H4 (cell line): ENCODE data around the gene ANAPC10. TPM values are rescaled to one million over a fixed set of nuclear protein-coding genes. Genes with fewer than 3 reads are reported as not detected.
"Not testable (repeated sequence)": the region's sequence is repeated elsewhere in the genome, so short reads cannot be mapped to it uniquely, and the experiment has no call there.

Experiments
- DNase-seq: peaks from one replicate; pipeline ENCODE4 v3.0.0-alpha.2; 2015; ENCODE audit warnings: low spot score
- total RNA-seq: library from RNA; depleted of rRNA; stranded (reverse); fragments of >200 nt; shearing (Covaris generic); gene quantifications from 2 replicates; pipeline ENCODE4 v1.2.3, GENCODE V29; 2014; rRNA removed

ANAPC10 gene
- total RNA-seq, 1 experiment from 2014 or later: 38.2 TPM

GRCh38 chr4:145003675-145004074, 94.3 kb downstream of the ANAPC10 start:
- no peak for DNase-seq

GRCh38 chr4:145001635-145002034, 96.4 kb downstream of the ANAPC10 start:
- no peak for DNase-seq

GRCh38 chr4:145000656-145001055, 97.3 kb downstream of the ANAPC10 start:
- DNase-seq: not testable (repeated sequence)

GRCh38 chr4:144989306-144989705, 108.7 kb downstream of the ANAPC10 start:
- no peak for DNase-seq

GRCh38 chr4:144985531-144985930, 112.5 kb downstream of the ANAPC10 start:
- no peak for DNase-seq

GRCh38 chr4:144985014-144985413, 113.0 kb downstream of the ANAPC10 start:
- DNase-seq: no peak

- DNase-seq: no peak
Observed at GRCh38 chr4:144984241-144984640, 113.8 kb downstream of the ANAPC10 start.

GRCh38 chr4:144975718-144976117, 122.3 kb downstream of the ANAPC10 start:
- no peak for DNase-seq

- no peak for DNase-seq
Observed at GRCh38 chr4:144970597-144970996, 127.4 kb downstream of the ANAPC10 start.

- DNase-seq: no peak
Observed at GRCh38 chr4:144969821-144970220, 128.2 kb downstream of the ANAPC10 start.

GRCh38 chr4:144968606-144969005, 129.4 kb downstream of the ANAPC10 start:
- no peak for DNase-seq

- no peak for DNase-seq
Observed at GRCh38 chr4:144967161-144967560, 130.8 kb downstream of the ANAPC10 start.

GRCh38 chr4:144962300-144962699, 135.7 kb downstream of the ANAPC10 start:
- no peak for DNase-seq

GRCh38 chr4:144955104-144955503, 142.9 kb downstream of the ANAPC10 start:
- no peak for DNase-seq

- DNase-seq: no peak
Observed at GRCh38 chr4:144954230-144954629, 143.8 kb downstream of the ANAPC10 start.

GRCh38 chr4:144948421-144948820, 149.6 kb downstream of the ANAPC10 start:
- no peak for DNase-seq

- no peak for DNase-seq
Observed at GRCh38 chr4:144948009-144948408, 150.0 kb downstream of the ANAPC10 start.

Other genes with a start within 250 kb of the ANAPC10 start
- 127 and 165 TPM in 2 replicates for gene ABCE1, start 115 bp upstream of the ANAPC10 start, total RNA-seq
- 6.5 and 10.7 TPM in 2 replicates for gene OTUD4, start 82.4 kb upstream of the ANAPC10 start, total RNA-seq